Measurements from ENCODE around the gene RFX2. TPM values are rescaled to one million over a fixed set of nuclear protein-coding genes. Genes with fewer than 3 reads are reported as not detected.

The RFX2 gene
- total RNA-seq, 1 experiment from 2014 or later: 13.7 TPM

DNA sequence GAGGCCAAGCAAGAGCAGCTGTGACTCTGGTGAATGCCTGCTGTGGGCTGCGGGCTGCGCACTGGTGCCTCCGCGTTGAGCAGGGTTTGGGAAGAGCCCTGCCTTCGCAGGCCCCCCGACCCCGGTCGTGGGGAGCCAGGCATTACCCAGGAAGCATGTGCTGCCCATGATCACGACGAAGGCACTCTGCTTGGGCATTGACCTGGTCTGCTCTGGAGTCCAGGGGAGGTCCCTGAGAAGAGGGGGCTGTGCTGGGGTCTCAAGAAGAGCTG, 151.5 kb downstream of the RFX2 start:
- no peaks in the 10 kb centered on the region for H3K9me3 Mint-ChIP-seq (ENCODE audit: low read depth, unreplicated experiment)
- TF ChIP-seq, protein P1, sequence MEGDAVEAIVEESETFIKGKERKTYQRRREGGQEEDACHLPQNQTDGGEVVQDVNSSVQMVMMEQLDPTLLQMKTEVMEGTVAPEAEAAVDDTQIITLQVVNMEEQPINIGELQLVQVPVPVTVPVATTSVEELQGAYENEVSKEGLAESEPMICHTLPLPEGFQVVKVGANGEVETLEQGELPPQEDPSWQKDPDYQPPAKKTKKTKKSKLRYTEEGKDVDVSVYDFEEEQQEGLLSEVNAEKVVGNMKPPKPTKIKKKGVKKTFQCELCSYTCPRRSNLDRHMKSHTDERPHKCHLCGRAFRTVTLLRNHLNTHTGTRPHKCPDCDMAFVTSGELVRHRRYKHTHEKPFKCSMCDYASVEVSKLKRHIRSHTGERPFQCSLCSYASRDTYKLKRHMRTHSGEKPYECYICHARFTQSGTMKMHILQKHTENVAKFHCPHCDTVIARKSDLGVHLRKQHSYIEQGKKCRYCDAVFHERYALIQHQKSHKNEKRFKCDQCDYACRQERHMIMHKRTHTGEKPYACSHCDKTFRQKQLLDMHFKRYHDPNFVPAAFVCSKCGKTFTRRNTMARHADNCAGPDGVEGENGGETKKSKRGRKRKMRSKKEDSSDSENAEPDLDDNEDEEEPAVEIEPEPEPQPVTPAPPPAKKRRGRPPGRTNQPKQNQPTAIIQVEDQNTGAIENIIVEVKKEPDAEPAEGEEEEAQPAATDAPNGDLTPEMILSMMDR (IDR thresholded peaks at IDR 0.05; ENCODE audit: unreplicated experiment): no peak
- no peak for DNase-seq
- H3K36me3 Mint-ChIP-seq (ENCODE audit: insufficient read depth, unreplicated experiment): peaks cover 9% of the 10 kb centered on the region
- H3K27ac Mint-ChIP-seq (ENCODE audit: unreplicated experiment): no peak overlapping the region
- H3K4me3 Mint-ChIP-seq (ENCODE audit: low read depth, unreplicated experiment): no peak overlapping the region
- intact Hi-C loops (cut with micrococcal nuclease; ENCODE audit: unreplicated experiment): no loop called here
- BruUV-seq (replicated peaks): no TSS peak
- CTCF ChIA-PET: no interaction called here
- no peaks in the 10 kb centered on the region for H3K27me3 Mint-ChIP-seq (ENCODE audit: unreplicated experiment)
- H3K4me1 Mint-ChIP-seq (ENCODE audit: low read depth, unreplicated experiment): peaks cover 34% of the 10 kb centered on the region

DNA sequence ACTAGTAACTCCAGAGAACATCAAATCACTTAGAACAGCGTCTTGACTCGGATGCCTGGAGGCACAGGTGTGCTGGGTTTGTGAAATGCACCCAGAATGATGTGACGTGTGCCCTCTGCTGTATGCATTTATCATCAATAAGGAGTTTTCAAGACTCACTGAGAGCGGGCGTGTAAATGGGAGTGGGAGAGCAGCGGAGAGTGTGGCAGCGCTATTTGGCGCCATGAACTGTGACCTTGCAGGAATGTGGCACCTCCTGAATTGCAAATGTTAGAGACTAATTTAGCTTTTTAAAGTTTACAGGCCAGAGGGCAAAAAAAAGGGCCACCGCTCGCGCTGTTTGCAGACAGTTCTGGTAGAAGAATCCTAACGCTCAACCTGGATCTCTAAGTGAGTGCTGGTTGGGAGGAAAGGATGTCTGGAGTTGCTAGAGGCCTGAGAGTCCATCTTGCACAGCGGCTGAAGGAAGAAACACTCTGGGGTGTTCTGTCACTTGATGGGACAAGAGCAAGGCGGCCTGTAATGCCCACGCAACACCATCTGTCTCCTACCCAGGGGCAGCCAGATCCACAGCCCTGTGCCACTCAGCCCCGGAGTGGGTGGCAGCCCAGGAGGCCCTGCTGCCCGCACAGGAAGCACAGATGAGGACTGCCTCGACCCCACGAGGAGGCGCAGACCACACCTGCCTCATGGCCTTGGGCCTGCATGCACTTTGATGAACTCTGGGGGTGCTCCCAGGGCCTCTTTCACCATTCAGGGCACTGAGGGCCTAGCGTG, 152.0 kb downstream of the RFX2 start:
- no TSS peak for BruUV-seq (replicated peaks)
- no peaks in the 10 kb centered on the region for H3K27me3 Mint-ChIP-seq (ENCODE audit: unreplicated experiment)
- no peak overlapping the region for H3K27ac Mint-ChIP-seq (ENCODE audit: unreplicated experiment)
- peaks cover 34% of the 10 kb centered on the region for H3K4me1 Mint-ChIP-seq (ENCODE audit: low read depth, unreplicated experiment)
- peaks cover 10% of the 10 kb centered on the region for H3K36me3 Mint-ChIP-seq (ENCODE audit: insufficient read depth, unreplicated experiment)
- H3K4me3 Mint-ChIP-seq (ENCODE audit: low read depth, unreplicated experiment): no peak overlapping the region
- CTCF ChIA-PET: no interaction called here
- DNase-seq: no peak
- no peaks in the 10 kb centered on the region for H3K9me3 Mint-ChIP-seq (ENCODE audit: low read depth, unreplicated experiment)
- intact Hi-C loops (cut with micrococcal nuclease; ENCODE audit: unreplicated experiment): no loop called here
- TF ChIP-seq, protein P1 (IDR thresholded peaks at IDR 0.05; ENCODE audit: unreplicated experiment): no peak

DNA sequence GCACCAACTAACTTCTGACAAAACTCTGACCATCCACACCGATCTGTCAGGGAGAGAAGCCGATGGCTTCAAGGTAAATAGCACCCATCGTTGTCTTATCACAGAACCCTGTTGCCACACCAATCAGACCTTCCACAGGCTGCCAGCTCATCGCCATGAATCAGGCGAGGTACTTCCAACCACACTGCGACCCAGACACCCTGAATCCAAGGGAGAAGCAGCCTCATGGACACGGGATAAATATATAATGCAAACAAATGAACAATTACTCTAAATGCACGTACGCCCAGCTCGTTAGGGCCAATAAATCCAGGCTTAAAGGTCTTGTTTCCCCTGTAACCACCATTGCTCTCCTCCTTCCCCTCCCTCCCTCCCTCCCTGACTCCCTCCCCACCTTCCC, 153.1 kb downstream of the RFX2 start:
- H3K27ac Mint-ChIP-seq (ENCODE audit: unreplicated experiment): no peak overlapping the region
- BruUV-seq (replicated peaks): no TSS peak
- CTCF ChIA-PET: interaction anchor here (0.7 kb wide), 1 partner anchor 17 kb away, joined by 3 read pairs; no protein-coding TSS in a partner anchor

DNA sequence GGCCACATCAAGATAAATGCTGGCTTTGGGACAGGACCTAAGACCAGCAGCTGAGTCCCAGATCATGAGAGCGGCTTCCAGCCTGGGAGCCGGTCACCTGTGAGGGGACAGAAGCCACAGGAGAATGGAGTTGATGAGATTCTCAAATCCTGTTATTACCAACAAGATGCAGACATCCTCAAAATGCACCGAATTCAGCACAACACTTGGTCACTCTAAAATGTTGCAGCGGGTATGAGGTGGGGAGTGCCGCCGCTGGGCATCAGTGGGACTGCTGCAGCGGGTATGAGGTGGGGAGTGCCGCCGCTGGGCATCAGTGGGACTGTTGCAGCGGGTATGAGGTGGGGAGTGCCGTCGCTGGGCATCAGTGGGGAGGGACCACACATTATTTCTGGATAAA, 153.6 kb downstream of the RFX2 start:
- no peak for DNase-seq
- Mint-ChIP-seq H3K27me3 (ENCODE audit: unreplicated experiment) (no peaks in the 10 kb centered on the region), H3K9me3 (ENCODE audit: low read depth, unreplicated experiment) (no peaks in the 10 kb centered on the region), H3K4me3 (ENCODE audit: low read depth, unreplicated experiment) (no peak overlapping the region), H3K36me3 (ENCODE audit: insufficient read depth, unreplicated experiment) (peaks cover 10% of the 10 kb centered on the region), H3K4me1 (ENCODE audit: low read depth, unreplicated experiment) (peaks cover 23% of the 10 kb centered on the region), H3K27ac (ENCODE audit: unreplicated experiment) (no peak overlapping the region)
- TF ChIP-seq, protein P1 (IDR thresholded peaks at IDR 0.05; ENCODE audit: unreplicated experiment): no peak
- CTCF ChIA-PET: interaction anchor here (0.7 to 1.1 kb wide), 2 partner anchors 11 to 17 kb away, joined by 3 to 4 read pairs; no protein-coding TSS in a partner anchor
- intact Hi-C loops (cut with micrococcal nuclease; ENCODE audit: unreplicated experiment): no loop called here
- no TSS peak for BruUV-seq (replicated peaks)

More for the DNA sequence above, 153.1 kb downstream of the RFX2 start:
- Mint-ChIP-seq H3K4me3 (ENCODE audit: low read depth, unreplicated experiment) (no peak overlapping the region), H3K4me1 (ENCODE audit: low read depth, unreplicated experiment) (peaks cover 27% of the 10 kb centered on the region), H3K27me3 (ENCODE audit: unreplicated experiment) (no peaks in the 10 kb centered on the region), H3K9me3 (ENCODE audit: low read depth, unreplicated experiment) (no peaks in the 10 kb centered on the region), H3K36me3 (ENCODE audit: insufficient read depth, unreplicated experiment) (peaks cover 10% of the 10 kb centered on the region)
- intact Hi-C loops (cut with micrococcal nuclease; ENCODE audit: unreplicated experiment): no loop called here
- TF ChIP-seq, protein P1 (IDR thresholded peaks at IDR 0.05; ENCODE audit: unreplicated experiment): no peak
- DNase-seq: no peak

Data from Calu3 (cell line).